ENCODE results near the gene ADAM10.

ADAM10 gene

GRCh38 chr15:58715266-58715917 is 34.1 kb downstream of the ADAM10 start:
- no peak for DNase-seq

DNA sequence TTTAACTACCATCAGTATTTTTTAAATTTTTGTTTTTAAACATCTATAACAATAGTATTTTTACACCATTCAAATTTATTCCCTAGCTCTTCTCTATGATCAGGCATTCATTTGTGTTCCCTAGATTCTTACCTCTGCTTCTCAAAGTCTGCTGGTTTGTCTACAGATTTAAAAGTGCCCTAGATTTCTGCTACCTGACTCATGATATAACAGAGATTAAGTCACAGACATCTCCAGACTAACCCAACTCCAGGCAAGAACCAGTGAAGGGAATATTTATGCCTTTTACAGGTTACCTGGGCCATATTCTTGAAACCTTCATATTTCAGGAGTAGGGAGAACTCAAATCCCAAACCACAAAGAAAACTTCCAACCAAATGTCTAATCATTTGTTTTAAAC is 38.8 kb downstream of the ADAM10 start:
- no peak for DNase-seq

DNA sequence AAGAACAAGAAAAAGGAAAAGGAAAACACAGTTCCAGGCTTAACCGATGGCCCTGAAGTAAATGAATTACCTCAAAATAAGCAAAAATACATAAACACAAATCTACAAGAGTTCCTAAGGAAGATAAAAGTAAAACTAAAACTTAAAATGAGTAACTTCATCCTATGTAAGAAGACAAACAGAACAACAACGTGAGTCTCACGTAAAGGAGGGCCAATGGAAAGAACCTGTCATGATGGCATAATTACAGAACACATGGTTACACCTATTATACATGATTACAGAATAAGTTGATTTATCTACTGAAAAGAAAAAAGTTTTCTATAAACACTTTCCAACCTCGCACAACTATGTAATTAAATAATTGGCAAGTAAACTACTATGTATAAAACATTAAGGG is 42.1 kb downstream of the ADAM10 start:
- no peak for DNase-seq

GRCh38 chr15:58705105-58705504 is 44.4 kb downstream of the ADAM10 start:
- no peak for DNase-seq

GRCh38 chr15:58704155-58704865 is 45.2 kb downstream of the ADAM10 start:
- DNase-seq = peak; percentile 83

DNA sequence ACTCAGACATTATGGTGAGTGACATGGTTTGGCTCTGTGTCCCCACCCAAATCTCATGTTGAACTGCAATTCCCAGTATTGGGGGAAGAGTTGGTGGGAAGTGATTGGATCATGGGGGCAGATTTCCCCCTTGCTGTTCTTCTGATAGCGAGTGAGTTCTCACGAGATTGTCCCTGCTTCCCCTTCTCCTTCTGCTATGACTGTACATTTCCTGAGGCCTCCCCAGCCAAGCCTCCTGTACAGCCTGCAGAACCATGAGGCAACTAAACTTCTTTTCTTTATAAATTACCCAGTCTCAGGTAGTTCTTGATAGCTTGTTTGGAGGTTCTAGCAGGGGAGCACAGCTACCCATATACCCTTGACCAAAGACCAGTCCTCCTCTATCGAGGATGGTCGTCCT is 45.9 kb downstream of the ADAM10 start:
- DNase-seq = no peak

GRCh38 chr15:58702233-58702632 is 47.3 kb downstream of the ADAM10 start:
- DNase-seq = no peak

- peak; percentile 12 for DNase-seq
These were observed 48.1 kb downstream of the ADAM10 start for GRCh38 chr15:58701376-58701775.

DNA sequence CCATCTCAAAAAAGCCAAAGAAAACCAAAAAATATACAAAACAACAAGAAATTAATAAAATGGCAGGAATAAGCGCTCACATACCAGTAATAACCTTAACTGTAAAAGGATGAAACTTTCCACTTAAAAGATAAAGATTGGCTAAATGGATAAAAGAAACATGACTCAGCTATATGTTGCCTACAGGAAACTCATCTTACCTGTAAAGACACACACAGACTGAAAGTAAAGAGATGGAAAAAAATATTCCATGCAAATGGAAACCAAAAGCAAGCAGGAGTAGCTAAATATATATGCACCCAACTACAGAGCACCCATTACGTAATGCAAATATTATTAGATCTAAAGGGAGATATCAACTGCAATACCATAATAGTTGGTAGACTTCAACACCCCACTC is 49.7 kb downstream of the ADAM10 start:
- DNase-seq = no peak

DNA sequence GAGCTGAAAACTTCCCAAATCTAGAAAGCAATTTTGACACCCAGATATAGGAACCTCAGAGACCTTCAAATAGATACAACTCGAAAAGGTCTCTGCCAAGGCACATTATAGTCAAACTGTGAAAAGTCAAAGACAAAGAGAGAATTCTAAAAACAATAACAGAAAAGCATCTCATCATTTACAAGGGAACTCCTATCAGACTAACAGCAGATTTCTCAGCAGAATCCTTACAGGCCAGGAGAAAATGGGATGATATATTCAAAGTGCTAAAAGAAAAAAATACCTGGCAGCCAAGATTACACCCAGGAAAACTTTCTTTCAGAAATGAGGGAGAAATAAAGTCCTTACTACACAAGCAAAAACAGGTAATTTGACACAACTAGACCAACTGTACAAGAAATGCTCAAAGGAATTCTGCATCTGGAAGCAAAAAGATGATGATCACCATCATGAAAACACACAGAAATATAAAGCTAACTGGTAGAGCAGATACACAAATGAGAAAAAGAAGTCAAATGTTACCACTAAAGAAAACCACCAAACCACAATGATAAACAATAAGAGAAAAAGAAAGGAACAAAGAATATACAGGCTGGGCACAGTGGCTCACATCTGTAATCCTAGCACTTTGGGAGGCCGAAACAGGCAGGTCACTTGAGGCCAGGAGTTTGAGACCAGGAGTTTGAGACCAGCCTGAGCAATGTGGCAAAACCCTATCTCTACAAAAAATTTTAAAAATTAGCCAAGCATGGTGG is 50.4 kb downstream of the ADAM10 start:
- no peak for DNase-seq

GRCh38 chr15:58697220-58697619 is 52.3 kb downstream of the ADAM10 start:
- no peak for DNase-seq

DNA sequence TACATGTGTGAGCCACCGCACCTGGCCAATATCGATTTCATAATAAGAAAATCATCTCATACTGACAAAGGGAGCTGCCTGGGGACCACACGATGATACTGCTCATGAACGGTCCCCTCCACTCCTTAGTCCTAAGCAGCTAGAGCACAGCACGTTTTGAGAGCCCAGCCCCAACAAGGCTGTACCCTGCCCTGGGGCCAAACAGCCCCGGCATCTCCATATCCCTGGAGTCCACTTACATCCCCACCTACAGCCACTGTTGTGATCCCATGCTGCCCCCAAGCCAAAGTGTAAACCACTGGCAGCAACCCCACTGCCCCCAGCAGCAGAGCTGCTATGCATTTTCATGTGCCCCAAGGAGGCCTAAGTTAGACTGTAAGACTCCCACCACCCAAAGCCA is 52.8 kb downstream of the ADAM10 start:
- no peak for DNase-seq

- no peak for DNase-seq
These were observed 54.7 kb downstream of the ADAM10 start for GRCh38 chr15:58694641-58695398.

GRCh38 chr15:58690703-58691102 is 58.8 kb downstream of the ADAM10 start:
- DNase-seq = no peak

DNA sequence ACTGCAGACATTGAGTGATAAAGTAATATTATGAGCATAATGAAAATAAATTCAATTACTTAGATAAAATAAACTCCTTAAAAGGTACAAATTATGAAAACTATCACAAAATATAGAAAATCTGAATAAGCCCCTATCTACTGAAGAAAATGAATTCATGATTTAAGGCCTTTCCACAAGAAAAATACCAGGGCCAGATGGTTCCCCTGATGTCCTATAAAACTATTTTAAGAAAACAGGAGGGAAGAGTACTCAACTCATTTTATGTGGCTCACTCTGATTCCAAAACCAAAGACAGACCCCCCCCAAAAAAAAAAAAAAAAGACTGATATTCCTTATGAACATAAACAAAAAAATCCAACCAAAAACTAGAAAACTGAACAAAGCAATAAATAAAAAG is 59.9 kb downstream of the ADAM10 start:
- no peak for DNase-seq

- DNase-seq = no peak
These were observed 63.2 kb downstream of the ADAM10 start for GRCh38 chr15:58686286-58686685.

- peak; percentile 28 for DNase-seq
These were observed 64.8 kb downstream of the ADAM10 start for GRCh38 chr15:58684751-58685150.

DNA sequence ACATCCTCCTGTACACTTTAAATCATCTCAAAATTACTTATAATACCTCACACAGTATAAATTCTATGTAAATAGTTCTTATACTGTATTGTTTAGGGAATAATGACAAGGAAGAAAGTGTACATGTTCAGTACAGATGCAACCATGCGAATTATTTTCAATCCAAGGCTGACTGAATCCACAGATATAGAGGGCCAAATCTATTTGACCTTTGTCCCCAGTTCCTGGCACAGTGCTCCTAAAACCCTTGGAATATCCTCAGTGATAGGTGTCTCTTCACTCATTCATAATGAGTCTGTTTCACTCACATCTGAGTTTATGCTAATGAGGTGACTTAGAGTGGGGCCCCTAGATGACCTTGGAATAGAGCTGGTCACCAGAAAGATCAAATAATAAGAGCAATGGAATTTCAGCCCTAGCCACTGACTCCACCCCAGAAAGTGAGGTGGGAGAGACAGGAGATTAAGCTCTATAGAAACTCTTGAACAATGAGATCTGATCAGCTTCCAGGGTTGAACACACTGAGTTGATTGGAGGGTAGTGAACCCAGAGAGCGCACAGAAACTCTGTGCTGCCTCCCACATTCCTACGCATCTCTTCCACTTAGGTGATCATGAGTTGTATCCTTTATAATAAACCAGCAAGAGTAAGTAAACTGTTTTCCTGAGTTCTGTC is 65.3 kb downstream of the ADAM10 start:
- no peak for DNase-seq

DNA sequence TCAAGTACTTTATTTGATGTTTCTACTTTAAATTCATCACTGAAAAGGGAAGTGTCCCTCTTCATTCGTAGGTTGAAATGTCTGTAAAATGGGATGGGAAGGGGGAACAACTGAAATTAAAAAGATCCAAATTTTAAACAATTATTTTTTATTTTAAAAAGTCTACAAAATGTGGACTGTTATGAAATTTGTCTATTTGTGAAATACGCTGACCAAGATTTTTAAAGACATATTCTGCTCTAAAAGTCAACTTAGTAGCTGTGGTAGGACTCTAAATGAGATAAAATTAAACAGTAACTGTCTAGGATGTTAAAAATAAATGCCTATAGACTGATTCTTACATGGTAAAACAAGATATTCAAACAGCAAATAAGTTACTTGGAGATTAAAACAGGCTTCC is 67.3 kb downstream of the ADAM10 start:
- DNase-seq = no peak

- DNase-seq = no peak
These were observed 70.8 kb downstream of the ADAM10 start for GRCh38 chr15:58678683-58679082.

DNA sequence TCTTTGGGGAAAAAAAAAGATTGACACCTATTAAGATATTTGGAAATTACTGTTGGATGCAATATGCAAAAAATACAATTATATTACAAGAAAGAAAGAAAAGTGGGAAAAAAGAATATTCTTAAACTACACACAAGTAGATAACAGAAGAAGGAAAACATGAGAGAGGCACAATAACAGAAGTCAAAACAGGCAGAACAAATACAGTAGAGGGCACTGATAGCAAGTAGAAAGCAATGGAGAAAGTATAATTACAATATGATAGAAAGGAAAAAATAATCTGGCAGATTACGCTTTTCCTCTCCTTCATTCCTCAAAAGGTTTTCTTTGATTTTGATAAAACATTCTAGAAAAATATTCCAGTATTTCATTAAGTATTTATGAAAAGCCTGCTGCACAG is 72.1 kb downstream of the ADAM10 start:
- no peak for DNase-seq

- no peak for DNase-seq
These were observed 72.7 kb downstream of the ADAM10 start for GRCh38 chr15:58676766-58677165.

- DNase-seq = no peak
These were observed 78.3 kb downstream of the ADAM10 start for GRCh38 chr15:58671186-58671585.
